ENCODE measurements around the gene ZFYVE9. TPM values are rescaled to one million over a fixed set of nuclear protein-coding genes. Genes with fewer than 3 reads are reported as not detected.
"Not testable (repeated sequence)": the region's sequence is repeated elsewhere in the genome, so short reads cannot be mapped to it uniquely, and the experiment has no call there.

The ZFYVE9 gene
- total and polyA plus RNA-seq, 2 donors (not counting 1 experiment from before 2014, with no cell fraction given), result 13.5 to 44.6 TPM

DNA sequence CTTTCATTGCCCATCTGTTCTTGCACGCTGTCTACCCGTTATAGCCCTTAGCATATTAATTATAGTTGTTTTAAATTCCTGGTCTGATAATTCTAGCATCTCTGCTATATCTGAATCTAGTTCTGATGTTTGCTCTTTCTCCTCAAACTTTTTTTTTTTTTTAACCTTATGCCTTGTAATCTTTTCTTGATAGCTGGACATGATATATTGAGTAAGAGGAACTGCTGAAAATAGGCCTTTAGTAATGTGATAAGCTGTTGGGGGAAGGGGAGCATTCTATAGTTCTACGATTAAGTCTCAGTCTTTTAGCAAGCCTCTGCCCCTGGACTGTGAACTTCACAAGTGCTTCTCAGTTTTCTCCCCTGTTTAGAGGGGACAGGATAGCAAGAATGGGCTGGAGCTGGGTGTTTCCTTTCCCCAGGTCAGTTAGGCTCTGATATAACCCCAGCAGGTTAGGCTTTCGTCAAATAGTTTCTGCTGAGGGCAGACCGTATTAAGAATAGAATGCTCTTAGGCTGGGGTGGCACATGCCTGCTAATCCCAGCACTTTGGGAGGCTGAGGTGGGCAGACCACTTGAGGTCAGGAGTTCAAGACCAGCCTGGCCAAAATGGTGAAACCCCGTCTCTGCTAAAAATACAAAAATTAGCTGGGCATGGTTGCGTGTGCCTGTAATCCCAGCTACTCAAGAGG is 62.2 kb downstream of the ZFYVE9 start:
- H3K79me2 ChIP-seq (ENCODE audit: control insufficient read depth, insufficient read depth, low read length), result no peaks in the 10 kb centered on the region
- H3K4me2 ChIP-seq (ENCODE audit: extremely low read depth, insufficient read depth, low read length), result no peak overlapping the region

DNA sequence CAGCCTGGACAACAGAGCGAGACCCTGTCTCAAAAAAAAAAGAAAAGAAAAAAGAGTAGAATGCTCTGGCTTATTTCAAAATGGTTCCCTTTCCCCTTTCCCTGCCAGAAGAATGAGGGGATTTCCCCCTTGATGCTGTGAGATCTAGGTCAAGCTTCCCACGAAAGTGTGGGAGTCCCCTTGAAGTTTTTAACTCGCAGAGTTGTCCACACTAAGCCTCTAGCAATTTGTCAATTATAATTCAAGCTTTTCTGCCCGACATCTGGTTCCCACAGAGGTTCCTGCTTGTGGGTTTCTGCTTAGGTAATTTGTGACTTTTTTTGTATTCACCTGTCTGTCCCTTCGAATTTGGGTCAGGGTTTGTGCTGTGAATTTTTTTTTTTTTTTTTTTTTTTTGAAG is 62.8 kb downstream of the ZFYVE9 start:
- H3K9ac ChIP-seq (ENCODE audit: insufficient read depth, low read length), result no peak overlapping the region
- no peak for TF ChIP-seq EZH2 (IDR thresholded peaks at IDR 0.05; ENCODE audit: low read length, missing control alignments)
- TF ChIP-seq, protein P1, sequence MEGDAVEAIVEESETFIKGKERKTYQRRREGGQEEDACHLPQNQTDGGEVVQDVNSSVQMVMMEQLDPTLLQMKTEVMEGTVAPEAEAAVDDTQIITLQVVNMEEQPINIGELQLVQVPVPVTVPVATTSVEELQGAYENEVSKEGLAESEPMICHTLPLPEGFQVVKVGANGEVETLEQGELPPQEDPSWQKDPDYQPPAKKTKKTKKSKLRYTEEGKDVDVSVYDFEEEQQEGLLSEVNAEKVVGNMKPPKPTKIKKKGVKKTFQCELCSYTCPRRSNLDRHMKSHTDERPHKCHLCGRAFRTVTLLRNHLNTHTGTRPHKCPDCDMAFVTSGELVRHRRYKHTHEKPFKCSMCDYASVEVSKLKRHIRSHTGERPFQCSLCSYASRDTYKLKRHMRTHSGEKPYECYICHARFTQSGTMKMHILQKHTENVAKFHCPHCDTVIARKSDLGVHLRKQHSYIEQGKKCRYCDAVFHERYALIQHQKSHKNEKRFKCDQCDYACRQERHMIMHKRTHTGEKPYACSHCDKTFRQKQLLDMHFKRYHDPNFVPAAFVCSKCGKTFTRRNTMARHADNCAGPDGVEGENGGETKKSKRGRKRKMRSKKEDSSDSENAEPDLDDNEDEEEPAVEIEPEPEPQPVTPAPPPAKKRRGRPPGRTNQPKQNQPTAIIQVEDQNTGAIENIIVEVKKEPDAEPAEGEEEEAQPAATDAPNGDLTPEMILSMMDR (conservative IDR thresholded peaks at IDR 0.05 in 1 of 2, IDR thresholded peaks at IDR 0.05 in 1 of 2; ENCODE audit: low read depth in 1 of 2, low read length in 2 of 2), result no peak
- no peaks in the 10 kb centered on the region for H3K9me3 ChIP-seq (ENCODE audit: control insufficient read depth, insufficient read depth, low read depth, low read length)
- H3K36me3 ChIP-seq (ENCODE audit: control insufficient read depth, insufficient read depth, low read length), result no peaks in the 10 kb centered on the region
- no peaks in the 10 kb centered on the region for H4K20me1 ChIP-seq (ENCODE audit: control insufficient read depth, extremely low read depth, insufficient read depth, low read length)
- no peaks in the 10 kb centered on the region for H3K79me2 ChIP-seq (ENCODE audit: control insufficient read depth, insufficient read depth, low read length)
- H3K4me1 ChIP-seq (ENCODE audit: control insufficient read depth, extremely low read depth, insufficient read depth, low read length), result no peaks in the 10 kb centered on the region
- no peak for DNase-seq (ENCODE audit: low read depth in 2 of 2)
- no peak overlapping the region for H3K27ac ChIP-seq (ENCODE audit: insufficient read depth, low read length)
- no peak overlapping the region for H2AFZ ChIP-seq (ENCODE audit: low read length)
- H3K27me3 ChIP-seq (ENCODE audit: control insufficient read depth, insufficient read depth, low read length), result no peaks in the 10 kb centered on the region
- no peak overlapping the region for H3K4me3 ChIP-seq (replicated peaks in 1 of 4; ENCODE audit: control extremely low read depth in 1 of 4, insufficient read depth in 1 of 4, low read depth in 3 of 4, low read length in 4 of 4)
- H3K4me2 ChIP-seq (ENCODE audit: extremely low read depth, insufficient read depth, low read length), result no peak overlapping the region

More for the DNA sequence above, 62.2 kb downstream of the ZFYVE9 start:
- DNase-seq (ENCODE audit: low read depth in 2 of 2), result no peak
- H2AFZ ChIP-seq (ENCODE audit: low read length), result no peak overlapping the region
- TF ChIP-seq EZH2 (IDR thresholded peaks at IDR 0.05; ENCODE audit: low read length, missing control alignments), result no peak
- TF ChIP-seq, protein P1 (conservative IDR thresholded peaks at IDR 0.05 in 1 of 2, IDR thresholded peaks at IDR 0.05 in 1 of 2; ENCODE audit: low read depth in 1 of 2, low read length in 2 of 2), result no peak
- H3K27me3 ChIP-seq (ENCODE audit: control insufficient read depth, insufficient read depth, low read length), result no peaks in the 10 kb centered on the region
- H3K4me1 ChIP-seq (ENCODE audit: control insufficient read depth, extremely low read depth, insufficient read depth, low read length), result no peaks in the 10 kb centered on the region
- H3K27ac ChIP-seq (ENCODE audit: insufficient read depth, low read length), result no peak overlapping the region
- H3K9ac ChIP-seq (ENCODE audit: insufficient read depth, low read length), result no peak overlapping the region
- H4K20me1 ChIP-seq (ENCODE audit: control insufficient read depth, extremely low read depth, insufficient read depth, low read length), result no peaks in the 10 kb centered on the region
- H3K36me3 ChIP-seq (ENCODE audit: control insufficient read depth, insufficient read depth, low read length), result no peaks in the 10 kb centered on the region
- no peaks in the 10 kb centered on the region for H3K9me3 ChIP-seq (ENCODE audit: control insufficient read depth, insufficient read depth, low read depth, low read length)
- H3K4me3 ChIP-seq (replicated peaks in 1 of 4; ENCODE audit: control extremely low read depth in 1 of 4, insufficient read depth in 1 of 4, low read depth in 3 of 4, low read length in 4 of 4), result no peak overlapping the region

DNA sequence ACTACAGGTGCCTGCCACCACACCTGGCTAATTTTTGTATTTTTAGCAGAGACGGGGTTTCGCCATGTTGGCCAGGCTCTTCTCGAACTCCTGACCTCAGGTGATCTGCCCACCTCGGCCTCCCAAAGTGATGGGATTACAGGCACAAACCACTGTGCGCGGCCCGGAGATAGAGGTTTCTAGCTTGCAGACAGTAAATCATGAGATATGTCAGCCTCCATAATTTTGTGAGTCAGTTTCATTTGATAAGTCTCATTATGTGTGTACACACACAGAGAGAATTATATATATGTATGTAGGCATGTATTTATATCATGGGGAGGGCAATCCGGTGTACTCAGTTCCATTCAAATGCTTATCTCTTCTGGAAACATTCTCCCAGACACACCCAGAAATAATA is 64.8 kb downstream of the ZFYVE9 start:
- not testable (repeated sequence) for H3K4me2 ChIP-seq (ENCODE audit: extremely low read depth, insufficient read depth, low read length); H2AFZ ChIP-seq (ENCODE audit: low read length); H3K27ac ChIP-seq (ENCODE audit: insufficient read depth, low read length); H3K79me2 ChIP-seq (ENCODE audit: control insufficient read depth, insufficient read depth, low read length); H3K9me3 ChIP-seq (ENCODE audit: control insufficient read depth, insufficient read depth, low read depth, low read length); H3K27me3 ChIP-seq (ENCODE audit: control insufficient read depth, insufficient read depth, low read length); H3K36me3 ChIP-seq (ENCODE audit: control insufficient read depth, insufficient read depth, low read length); DNase-seq (ENCODE audit: low read depth in 2 of 2); H4K20me1 ChIP-seq (ENCODE audit: control insufficient read depth, extremely low read depth, insufficient read depth, low read length); H3K9ac ChIP-seq (ENCODE audit: insufficient read depth, low read length); H3K4me3 ChIP-seq (replicated peaks in 1 of 4; ENCODE audit: control extremely low read depth in 1 of 4, insufficient read depth in 1 of 4, low read depth in 3 of 4, low read length in 4 of 4); H3K4me1 ChIP-seq (ENCODE audit: control insufficient read depth, extremely low read depth, insufficient read depth, low read length)
